ENCODE measurements around the gene HS1BP3.

The HS1BP3 gene

DNA sequence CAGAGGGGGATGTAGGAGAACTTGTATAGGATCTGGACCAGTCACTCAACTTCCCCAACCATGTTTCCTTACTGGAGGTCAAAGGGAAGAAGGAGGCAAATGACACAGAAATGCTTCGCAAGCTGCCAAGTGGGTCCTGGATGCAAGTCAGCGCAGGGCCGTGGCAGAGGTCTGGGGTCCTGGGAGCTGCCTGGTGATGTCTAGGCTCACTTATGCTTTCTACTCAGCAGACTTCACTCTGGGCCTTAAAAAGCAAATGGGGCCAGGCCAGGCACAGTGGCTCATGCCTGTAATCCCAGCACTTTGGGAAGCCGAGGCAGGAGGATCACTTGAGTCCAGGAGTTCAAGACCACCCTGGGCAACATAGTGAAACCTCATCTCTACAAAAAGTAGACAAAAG is 19.9 kb downstream of the HS1BP3 start:
- Histone ChIP-seq H3K9me3 (ENCODE audit: insufficient read depth, low read depth, low read length) (no peaks in the 10 kb centered on the region), H3K9ac (ENCODE audit: low read depth, low read length) (no peak overlapping the region), H3K36me3 (ENCODE audit: insufficient read depth, low read depth, low read length) (no peaks in the 10 kb centered on the region), H3K27ac (ENCODE audit: low read length) (no peak overlapping the region), H3K4me1 (ENCODE audit: insufficient read depth, low read length) (peaks cover 5% of the 10 kb centered on the region; the same call in 1 of the 2 replicates), H3K4me3 (ENCODE audit: low read length) (no peak overlapping the region), H3K27me3 (ENCODE audit: insufficient read depth, low read length) (no peaks in the 10 kb centered on the region)

DNA sequence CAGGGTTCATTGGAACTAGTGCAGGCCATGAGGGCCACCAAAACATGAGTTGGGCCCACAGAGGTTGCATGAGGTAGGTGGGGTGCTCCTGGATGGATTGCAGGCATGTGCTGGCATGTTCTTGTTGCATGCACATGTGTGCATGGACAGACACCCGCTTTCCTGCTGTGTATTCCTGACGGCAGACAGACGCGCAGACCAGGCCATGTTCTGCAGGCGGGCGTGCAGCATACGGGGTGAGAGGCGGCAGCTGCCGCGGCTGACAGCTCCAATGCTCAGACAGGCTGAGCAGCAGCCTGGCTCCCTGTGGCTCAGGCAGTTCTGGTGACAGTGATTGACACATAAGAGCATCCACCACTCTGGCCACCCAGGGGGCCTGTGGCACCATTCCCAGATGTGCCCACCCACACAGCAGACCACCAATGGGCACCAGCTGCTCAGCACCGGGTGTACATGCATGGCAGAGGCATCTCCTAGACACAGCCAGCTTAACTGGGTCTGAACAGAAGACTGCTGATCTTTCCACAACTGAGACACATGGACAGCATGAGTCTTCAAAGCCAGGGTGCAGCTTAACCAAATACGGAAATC is 21.2 kb downstream of the HS1BP3 start:
- no peak overlapping the region for H3K27ac ChIP-seq (ENCODE audit: low read length)
- H3K4me3 ChIP-seq (ENCODE audit: low read length) = no peak overlapping the region
- no peaks in the 10 kb centered on the region for H3K27me3 ChIP-seq (ENCODE audit: insufficient read depth, low read length)
- H3K4me1 ChIP-seq (ENCODE audit: insufficient read depth, low read length) = no peaks in the 10 kb centered on the region
- H3K36me3 ChIP-seq (ENCODE audit: insufficient read depth, low read depth, low read length) = no peaks in the 10 kb centered on the region
- H3K9me3 ChIP-seq (ENCODE audit: insufficient read depth, low read depth, low read length) = no peaks in the 10 kb centered on the region
- no peak overlapping the region for H3K9ac ChIP-seq (ENCODE audit: low read depth, low read length)

DNA sequence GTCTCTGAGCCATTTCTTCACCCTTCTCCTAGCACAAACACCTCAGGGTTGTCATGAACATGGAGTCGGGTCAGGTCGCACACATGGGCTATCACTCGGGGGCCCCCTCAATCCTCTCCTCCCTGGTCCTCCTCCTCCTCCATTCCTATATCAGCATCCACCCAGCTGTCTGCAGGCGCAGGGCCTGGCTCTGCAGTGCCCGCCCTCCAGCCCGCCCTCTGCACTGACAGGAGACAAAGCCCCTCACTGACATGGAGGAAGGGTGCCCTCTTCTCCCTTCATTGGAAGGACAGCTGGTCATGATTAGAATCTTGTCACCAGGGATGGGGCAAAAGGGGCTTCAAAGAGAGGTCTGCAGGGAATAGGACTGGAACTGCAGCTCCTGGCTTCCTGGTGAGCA is 21.7 kb downstream of the HS1BP3 start:
- Histone ChIP-seq H3K27ac (ENCODE audit: low read length) (no peak overlapping the region), H3K9ac (ENCODE audit: low read depth, low read length) (no peak overlapping the region), H3K36me3 (ENCODE audit: insufficient read depth, low read depth, low read length) (peaks cover 5% of the 10 kb centered on the region; the same call in 1 of the 2 replicates), H3K4me3 (ENCODE audit: low read length) (no peak overlapping the region), H3K27me3 (ENCODE audit: insufficient read depth, low read length) (no peaks in the 10 kb centered on the region), H3K4me1 (ENCODE audit: insufficient read depth, low read length) (no peaks in the 10 kb centered on the region), H3K9me3 (ENCODE audit: insufficient read depth, low read depth, low read length) (no peaks in the 10 kb centered on the region)

GRCh38 chr2:20627712-20628380 is 23.1 kb downstream of the HS1BP3 start:
- Histone ChIP-seq H3K27me3 (ENCODE audit: insufficient read depth, low read length) (no peaks in the 10 kb centered on the region), H3K4me1 (ENCODE audit: insufficient read depth, low read length) (no peaks in the 10 kb centered on the region), H3K9me3 (ENCODE audit: insufficient read depth, low read depth, low read length) (no peaks in the 10 kb centered on the region), H3K9ac (ENCODE audit: low read depth, low read length) (no peak overlapping the region), H3K36me3 (ENCODE audit: insufficient read depth, low read depth, low read length) (peaks cover 5% of the 10 kb centered on the region; the same call in 1 of the 2 replicates), H3K27ac (ENCODE audit: low read length) (no peak overlapping the region), H3K4me3 (ENCODE audit: low read length) (no peak overlapping the region)

DNA sequence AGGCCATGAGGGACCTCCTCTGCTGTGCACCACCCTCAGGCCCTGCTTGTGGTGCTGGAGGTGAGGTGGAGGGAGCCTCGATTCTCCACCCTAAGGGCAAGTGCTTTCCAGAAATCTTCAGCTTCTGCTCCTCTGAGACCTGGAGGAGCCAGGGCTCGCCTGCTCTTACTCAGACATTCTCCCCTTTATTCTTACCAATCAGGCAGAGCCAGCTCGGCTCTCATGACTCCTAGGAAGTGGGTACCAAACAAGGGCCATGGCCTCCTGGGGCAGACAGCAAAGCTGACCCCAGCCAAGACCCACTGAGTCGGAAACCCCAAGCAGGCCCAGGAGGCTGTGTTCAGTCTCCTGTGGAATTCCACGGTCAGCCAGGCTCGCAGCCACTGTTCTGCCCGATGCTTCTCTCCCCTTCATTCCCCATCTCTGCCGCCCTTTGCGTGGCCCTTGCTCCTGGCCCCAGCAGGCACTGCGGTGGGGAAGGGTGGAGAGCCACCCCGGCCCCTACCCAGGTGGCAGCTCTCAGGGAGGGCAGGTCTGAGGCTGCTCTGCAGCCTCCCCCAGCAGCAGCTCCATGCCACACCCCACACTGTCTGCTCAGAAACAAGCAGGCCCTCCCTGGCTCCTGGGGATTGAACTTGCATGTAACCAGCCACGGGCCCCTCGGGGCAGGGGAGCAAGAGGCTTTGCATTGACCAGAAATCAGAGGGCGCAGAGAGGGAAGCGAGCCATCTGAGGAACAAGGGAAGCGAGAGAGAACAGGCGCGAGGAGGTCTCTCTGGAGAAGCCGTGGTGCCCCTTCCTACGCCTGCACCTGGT is 24.0 kb downstream of the HS1BP3 start:
- H3K27ac ChIP-seq (ENCODE audit: low read length) = no peak overlapping the region
- no peaks in the 10 kb centered on the region for H3K9me3 ChIP-seq (ENCODE audit: insufficient read depth, low read depth, low read length)
- no peaks in the 10 kb centered on the region for H3K27me3 ChIP-seq (ENCODE audit: insufficient read depth, low read length)
- peaks cover 5% of the 10 kb centered on the region; the same call in 1 of the 2 replicates for H3K36me3 ChIP-seq (ENCODE audit: insufficient read depth, low read depth, low read length)
- no peak overlapping the region for H3K4me3 ChIP-seq (ENCODE audit: low read length)
- H3K4me1 ChIP-seq (ENCODE audit: insufficient read depth, low read length) = no peaks in the 10 kb centered on the region
- H3K9ac ChIP-seq (ENCODE audit: low read depth, low read length) = no peak overlapping the region

- H3K27ac ChIP-seq (ENCODE audit: low read length) = no peak overlapping the region
- no peak overlapping the region for H3K9ac ChIP-seq (ENCODE audit: low read depth, low read length)
- H3K27me3 ChIP-seq (ENCODE audit: insufficient read depth, low read length) = no peaks in the 10 kb centered on the region
- no peaks in the 10 kb centered on the region for H3K9me3 ChIP-seq (ENCODE audit: insufficient read depth, low read depth, low read length)
- peaks cover 5% of the 10 kb centered on the region; the same call in 1 of the 2 replicates for H3K36me3 ChIP-seq (ENCODE audit: insufficient read depth, low read depth, low read length)
- H3K4me1 ChIP-seq (ENCODE audit: insufficient read depth, low read length) = no peaks in the 10 kb centered on the region
- H3K4me3 ChIP-seq (ENCODE audit: low read length) = no peak overlapping the region
Measured at GRCh38 chr2:20626392-20626697, 24.6 kb downstream of the HS1BP3 start.

GRCh38 chr2:20625491-20626391 is 25.2 kb downstream of the HS1BP3 start:
- Histone ChIP-seq H3K27me3 (ENCODE audit: insufficient read depth, low read length) (no peaks in the 10 kb centered on the region), H3K9ac (ENCODE audit: low read depth, low read length) (no peak overlapping the region), H3K4me3 (ENCODE audit: low read length) (no peak overlapping the region), H3K36me3 (ENCODE audit: insufficient read depth, low read depth, low read length) (peaks cover 5% of the 10 kb centered on the region; the same call in 1 of the 2 replicates), H3K9me3 (ENCODE audit: insufficient read depth, low read depth, low read length) (no peaks in the 10 kb centered on the region), H3K27ac (ENCODE audit: low read length) (no peak overlapping the region), H3K4me1 (ENCODE audit: insufficient read depth, low read length) (no peaks in the 10 kb centered on the region)

DNA sequence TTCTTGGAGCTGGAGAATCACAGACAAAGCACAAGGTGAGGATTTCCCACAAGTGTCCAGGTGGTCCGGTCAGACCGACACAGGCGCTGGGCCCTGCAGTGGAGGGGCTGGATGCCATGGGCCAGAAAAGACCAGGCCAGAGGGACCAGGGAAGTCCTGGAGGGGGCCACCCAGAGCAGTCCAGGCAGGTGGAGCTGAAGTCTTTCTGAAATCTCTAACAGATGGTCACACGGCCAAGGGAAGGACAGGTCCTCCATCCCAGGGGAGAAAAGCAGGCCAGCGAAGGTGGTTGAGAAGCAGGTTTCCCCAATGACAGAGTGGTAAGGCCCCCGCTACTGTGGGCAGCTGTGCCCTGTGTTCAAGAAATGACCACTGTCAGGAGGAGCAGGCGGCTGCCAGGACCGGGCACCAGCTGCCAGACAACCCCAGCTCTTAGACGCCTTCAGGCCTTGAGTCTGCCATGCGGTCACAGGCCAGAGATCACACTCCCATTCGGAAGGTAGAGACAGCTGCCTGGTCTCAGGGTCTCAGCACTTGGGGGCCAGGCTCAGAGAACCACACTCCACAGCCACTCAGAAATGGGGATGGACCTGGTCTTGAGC is 25.9 kb downstream of the HS1BP3 start:
- Histone ChIP-seq H3K9me3 (ENCODE audit: insufficient read depth, low read depth, low read length) (no peaks in the 10 kb centered on the region), H3K4me1 (ENCODE audit: insufficient read depth, low read length) (no peaks in the 10 kb centered on the region), H3K9ac (ENCODE audit: low read depth, low read length) (no peak overlapping the region), H3K27me3 (ENCODE audit: insufficient read depth, low read length) (no peaks in the 10 kb centered on the region), H3K4me3 (ENCODE audit: low read length) (no peak overlapping the region), H3K36me3 (ENCODE audit: insufficient read depth, low read depth, low read length) (peaks cover 5% of the 10 kb centered on the region; the same call in 1 of the 2 replicates), H3K27ac (ENCODE audit: low read length) (no peak overlapping the region)

DNA sequence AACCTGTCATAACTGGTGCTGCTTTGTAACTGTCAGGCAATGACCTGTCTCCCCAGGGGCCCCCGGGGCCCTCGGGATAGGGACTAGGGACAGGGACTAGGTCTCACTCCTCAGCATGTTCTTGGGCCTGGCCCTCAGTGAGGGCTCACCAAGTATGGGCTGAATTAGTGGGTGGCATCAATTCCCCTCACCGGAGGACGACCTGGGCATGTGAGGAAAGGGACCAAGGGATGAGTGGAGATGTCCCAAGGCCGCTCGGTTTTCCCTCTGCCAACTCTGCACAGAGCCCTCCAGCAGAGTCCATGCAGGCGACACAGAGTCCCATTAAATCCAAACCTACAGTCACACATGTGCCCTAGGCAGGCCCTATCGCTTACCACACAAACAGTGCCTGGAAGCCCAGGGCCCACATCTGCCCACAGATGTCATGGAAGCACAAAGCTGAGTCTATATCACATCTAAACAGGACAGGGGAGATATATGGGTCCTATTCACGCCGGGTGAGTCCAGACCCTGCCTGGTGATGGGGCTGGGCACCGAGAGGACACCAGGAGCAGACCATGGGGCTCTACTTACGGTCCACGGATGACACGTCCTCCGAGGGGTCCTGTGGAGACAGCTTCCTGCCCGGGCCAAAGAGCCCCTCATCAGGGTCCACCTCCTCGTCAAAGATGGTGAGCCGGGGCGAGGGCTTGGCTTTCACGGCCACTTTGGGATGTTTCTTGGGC is 26.6 kb downstream of the HS1BP3 start:
- Histone ChIP-seq H3K9ac (ENCODE audit: low read depth, low read length) (no peak overlapping the region), H3K27ac (ENCODE audit: low read length) (no peak overlapping the region)

DNA sequence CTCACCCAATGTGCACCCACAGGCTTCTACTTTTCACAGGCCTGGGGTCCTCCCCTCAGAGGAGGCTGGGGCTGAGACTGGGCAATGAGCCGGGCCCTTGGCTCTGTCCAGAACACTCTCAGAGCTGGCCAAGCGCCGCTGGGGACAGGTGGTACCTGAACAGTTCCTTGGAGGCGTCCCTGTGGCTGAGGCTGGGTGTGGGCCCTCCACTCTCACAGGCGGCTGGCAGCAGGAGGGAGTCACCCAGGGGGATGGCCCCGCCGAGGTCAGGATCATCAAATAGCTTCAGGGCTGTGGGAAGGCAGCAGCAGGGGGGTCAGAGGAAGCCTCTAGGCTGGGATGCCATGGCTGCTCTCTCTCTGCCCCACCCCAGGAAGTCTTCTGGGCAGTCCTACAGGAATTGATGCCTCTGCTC is 27.1 kb downstream of the HS1BP3 start:
- H3K4me3 ChIP-seq (ENCODE audit: low read length) = no peak overlapping the region
- no peaks in the 10 kb centered on the region for H3K9me3 ChIP-seq (ENCODE audit: insufficient read depth, low read depth, low read length)
- no peak overlapping the region for H3K9ac ChIP-seq (ENCODE audit: low read depth, low read length)
- H3K4me1 ChIP-seq (ENCODE audit: insufficient read depth, low read length) = no peaks in the 10 kb centered on the region
- no peaks in the 10 kb centered on the region for H3K27me3 ChIP-seq (ENCODE audit: insufficient read depth, low read length)
- H3K36me3 ChIP-seq (ENCODE audit: insufficient read depth, low read depth, low read length) = peaks cover 5% of the 10 kb centered on the region; the same call in 1 of the 2 replicates
- H3K27ac ChIP-seq (ENCODE audit: low read length) = no peak overlapping the region

More for the DNA sequence above, 26.6 kb downstream of the HS1BP3 start:
- no peak overlapping the region for H3K4me3 ChIP-seq (ENCODE audit: low read length)
- H3K4me1 ChIP-seq (ENCODE audit: insufficient read depth, low read length) = no peaks in the 10 kb centered on the region
- H3K27me3 ChIP-seq (ENCODE audit: insufficient read depth, low read length) = no peaks in the 10 kb centered on the region
- peaks cover 5% of the 10 kb centered on the region; the same call in 1 of the 2 replicates for H3K36me3 ChIP-seq (ENCODE audit: insufficient read depth, low read depth, low read length)
- H3K9me3 ChIP-seq (ENCODE audit: insufficient read depth, low read depth, low read length) = no peaks in the 10 kb centered on the region
